ENCODE results near the gene SLC12A5. TPM values are rescaled to one million over a fixed set of nuclear protein-coding genes. Genes with fewer than 3 reads are reported as not detected.

Gene SLC12A5
- total and polyA plus RNA-seq, 9 of the 15 experiments (the other 6 are each of a cell fraction or from before 2014, with no cell fraction given), result 0.36 to 7.5 (median 2.1) TPM

DNA sequence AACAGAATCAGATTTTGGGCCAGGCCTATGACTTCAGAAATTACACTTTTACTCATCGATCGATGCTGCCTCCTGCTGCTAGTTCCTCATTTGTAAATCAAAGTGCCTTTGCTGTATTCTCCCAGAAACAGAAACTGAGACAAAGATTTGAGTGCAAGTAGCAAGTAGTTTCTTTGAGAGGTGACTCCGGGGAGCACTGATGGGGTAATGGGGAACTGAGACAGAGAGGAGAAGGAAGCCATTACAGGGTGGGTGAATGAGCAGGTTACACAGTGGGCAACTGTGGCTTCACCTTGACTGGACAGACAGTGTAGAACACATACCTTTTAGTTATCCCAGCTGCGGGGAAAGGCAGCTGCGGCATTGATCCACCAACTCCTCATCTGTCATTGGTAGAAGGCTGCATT is 79.4 kb downstream of the SLC12A5 start:
- FAIRE-seq, result no peak
- no peaks in the 10 kb centered on the region for H3K36me3 ChIP-seq (ENCODE audit: control insufficient read depth, insufficient read depth, low read length)
- peaks cover 18 to 22% of the 10 kb centered on the region in 2 experiments for H3K27me3 ChIP-seq (ENCODE audit: control insufficient read depth in 2 of 2, insufficient read depth in 2 of 2, low read length in 2 of 2)

GRCh38 chr20:46108976-46109375 is 80.0 kb downstream of the SLC12A5 start:
- POLR2A ChIA-PET, result interaction anchor here (0.8 to 2.4 kb wide), 2 partner anchors 9 to 309 kb away, joined by 3 to 6 read pairs; partner anchors contain the start of gene CD40
- no peak for ATAC-seq
- H3K27me3 ChIP-seq (ENCODE audit: control insufficient read depth in 2 of 2, insufficient read depth in 2 of 2, low read length in 2 of 2), result peaks cover 22 to 24% of the 10 kb centered on the region in 2 experiments
- H3K79me2 ChIP-seq (ENCODE audit: control insufficient read depth, insufficient read depth, low read length), result no peaks in the 10 kb centered on the region
- 0 out of 2 replicates have a peak, but pooled peaks cover 4% of the 10 kb centered on the region for H4K20me1 ChIP-seq (replicated peaks; ENCODE audit: control insufficient read depth, insufficient read depth, low read length)
- H2AFZ ChIP-seq (ENCODE audit: low read depth, low read length), result no peak overlapping the region
- H3K9me1 ChIP-seq (ENCODE audit: control insufficient read depth, insufficient read depth, low read length), result no peaks in the 10 kb centered on the region
- H3K9ac ChIP-seq (ENCODE audit: insufficient read depth in 1 of 2, low read depth in 2 of 2, low read length in 2 of 2), result no peak overlapping the region
- H3K36me3 ChIP-seq (ENCODE audit: control insufficient read depth, insufficient read depth, low read length), result no peaks in the 10 kb centered on the region
- no peak for FAIRE-seq
- H3K9me3 ChIP-seq (replicated peaks; ENCODE audit: control insufficient read depth, insufficient read depth, low read depth, low read length), result no peaks in the 10 kb centered on the region
- H3K4me1 ChIP-seq (replicated peaks in 1 of 2; ENCODE audit: control insufficient read depth in 2 of 2, insufficient read depth in 2 of 2, low read length in 2 of 2), result no peaks in the 10 kb centered on the region
- 18% methylated on average over 14 of the region's 14 CpGs for WGBS (ENCODE audit: insufficient coverage, low coverage, missing lambda C conversion rate)
- no peak overlapping the region for H3K4me2 ChIP-seq (ENCODE audit: insufficient read depth, low read length)
- intact Hi-C loops (cut with micrococcal nuclease), result no loop called here
- no peak overlapping the region for H3K4me3 ChIP-seq
- no TSS peak for BruUV-seq (replicated peaks)
- no peak overlapping the region for H3K27ac ChIP-seq (ENCODE audit: extremely low read depth, low read depth, low read length)
- no peak for DNase-seq (ENCODE audit: extremely low read depth in 1 of 4, low spot score in 3 of 4)
- CTCF ChIA-PET (ENCODE audit: low intra/inter-chr PET ratio), result no interaction called here
- in situ Hi-C loops (cut with MboI), result no loop called here
- TF ChIP-seq ZNF707 (CRISPR knock-in tag; conservative IDR thresholded peaks at IDR 0.05), result no peak
- TF ChIP-seq ZNF3 (CRISPR knock-in tag; IDR thresholded peaks at IDR 0.05), result no peak
- TF ChIP-seq CHD4 (IDR thresholded peaks at IDR 0.05; ENCODE audit: insufficient read depth, insufficient replicate concordance, low read depth, low read length, poor library complexity, severe bottlenecking), result no peak
- no peak for TF ChIP-seq FIP1L1 (IDR thresholded peaks at IDR 0.05; ENCODE audit: low read depth, low read length, poor library complexity, severe bottlenecking)
- TF ChIP-seq RHOXF2B (CRISPR knock-in tag; conservative IDR thresholded peaks at IDR 0.05), result no peak
- TF ChIP-seq ZKSCAN8 (CRISPR knock-in tag; IDR thresholded peaks at IDR 0.05), result no peak
- no peak for TF ChIP-seq POLR2A (conservative IDR thresholded peaks at IDR 0.05)
- no peak for TF ChIP-seq E2F5 (CRISPR knock-in tag; IDR thresholded peaks at IDR 0.05)
- no peak for TF ChIP-seq ZBTB9 (CRISPR knock-in tag; IDR thresholded peaks at IDR 0.05)
- TF ChIP-seq SMARCE1 (IDR thresholded peaks at IDR 0.05), result no peak
- TF ChIP-seq NR0B1 (IDR thresholded peaks at IDR 0.05; ENCODE audit: partially characterized antibody), result no peak

More for the DNA sequence above, 79.4 kb downstream of the SLC12A5 start:
- Histone ChIP-seq H3K4me3 (no peak overlapping the region), H4K20me1 (replicated peaks; ENCODE audit: control insufficient read depth, insufficient read depth, low read length) (0 out of 2 replicates have a peak, but pooled peaks cover 4% of the 10 kb centered on the region), H3K4me1 (replicated peaks in 1 of 2; ENCODE audit: control insufficient read depth in 2 of 2, insufficient read depth in 2 of 2, low read length in 2 of 2) (no peaks in the 10 kb centered on the region), H3K79me2 (ENCODE audit: control insufficient read depth, insufficient read depth, low read length) (no peaks in the 10 kb centered on the region), H3K9me1 (ENCODE audit: control insufficient read depth, insufficient read depth, low read length) (no peaks in the 10 kb centered on the region), H2AFZ (ENCODE audit: low read depth, low read length) (no peak overlapping the region), H3K9me3 (replicated peaks; ENCODE audit: control insufficient read depth, insufficient read depth, low read depth, low read length) (no peaks in the 10 kb centered on the region), H3K9ac (ENCODE audit: insufficient read depth in 1 of 2, low read depth in 2 of 2, low read length in 2 of 2) (no peak overlapping the region), H3K27ac (ENCODE audit: extremely low read depth, low read depth, low read length) (no peak overlapping the region), H3K4me2 (ENCODE audit: insufficient read depth, low read length) (no peak overlapping the region)
- 7% methylated on average over 5 of the region's 5 CpGs for WGBS (ENCODE audit: insufficient coverage, low coverage, missing lambda C conversion rate)
- BruUV-seq (replicated peaks), result no TSS peak
- intact Hi-C loops (cut with micrococcal nuclease), result no loop called here
- peak in 1 of 3 experiments; percentile 40 for TF ChIP-seq YY1 (IDR thresholded peaks at IDR 0.05; ENCODE audit: borderline replicate concordance in 1 of 3, control insufficient read depth in 1 of 3, extremely low read depth in 1 of 3, insufficient read depth in 3 of 3, insufficient read length in 1 of 3, insufficient replicate concordance in 2 of 3, low read depth in 1 of 3, low read length in 2 of 3)
- no peak for TF ChIP-seq EGR1 (conservative IDR thresholded peaks at IDR 0.05)
- in situ Hi-C loops (cut with MboI), result no loop called here
- POLR2A ChIA-PET, result interaction anchor here (2.4 kb wide), 1 partner anchor 9 kb away, joined by 6 read pairs; the partner anchor contains the start of gene CD40
- CTCF ChIA-PET (ENCODE audit: low intra/inter-chr PET ratio), result no interaction called here
- DNase-seq (ENCODE audit: extremely low read depth in 1 of 4, low spot score in 3 of 4) (no peak), ATAC-seq (no peak)

Measured in K562 (cell line).